ENCODE results near the gene DYNC2I2.

DYNC2I2 gene

DNA sequence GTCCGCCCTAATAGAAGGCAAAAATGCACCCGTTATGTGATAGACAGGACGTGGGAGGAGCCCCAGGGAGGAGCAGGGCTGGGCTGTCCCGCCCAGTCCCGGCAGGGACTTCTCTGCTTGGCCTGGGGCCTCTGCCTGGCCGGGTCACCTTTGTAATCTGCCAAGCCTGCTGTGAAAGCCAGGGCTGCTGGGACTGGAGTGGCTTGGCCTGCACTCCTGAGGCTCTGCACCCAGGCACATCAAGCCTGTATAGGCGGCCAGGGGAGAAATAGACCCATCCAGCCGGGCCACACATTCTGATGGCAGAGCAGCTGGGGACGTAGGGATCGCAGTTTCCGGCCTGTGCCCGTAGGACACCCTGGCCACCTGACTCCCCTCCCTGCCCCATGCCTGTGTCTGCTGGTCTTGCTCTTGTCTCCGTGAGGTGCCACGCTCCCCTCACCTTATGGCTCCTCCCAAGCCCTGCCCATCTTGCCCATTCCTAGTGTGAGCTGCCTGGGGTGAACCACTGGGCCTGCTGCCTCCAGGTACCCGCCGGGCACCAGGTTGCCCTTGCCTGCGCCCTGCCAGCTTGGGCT lies 28.1 kb downstream of the DYNC2I2 start:
- Mint-ChIP-seq H3K4me1 (no peaks in the 10 kb centered on the region), H3K36me3 (ENCODE audit: low read depth) (peaks cover 63% of the 10 kb centered on the region), H3K4me3 (no peak overlapping the region), H3K27ac (peak overlapping the region in 2 of 3 experiments; percentile 38 to 55), H3K27me3 (ENCODE audit: low read depth) (no peaks in the 10 kb centered on the region), H3K9me3 (no peaks in the 10 kb centered on the region)
- TF ChIP-seq, protein P1, sequence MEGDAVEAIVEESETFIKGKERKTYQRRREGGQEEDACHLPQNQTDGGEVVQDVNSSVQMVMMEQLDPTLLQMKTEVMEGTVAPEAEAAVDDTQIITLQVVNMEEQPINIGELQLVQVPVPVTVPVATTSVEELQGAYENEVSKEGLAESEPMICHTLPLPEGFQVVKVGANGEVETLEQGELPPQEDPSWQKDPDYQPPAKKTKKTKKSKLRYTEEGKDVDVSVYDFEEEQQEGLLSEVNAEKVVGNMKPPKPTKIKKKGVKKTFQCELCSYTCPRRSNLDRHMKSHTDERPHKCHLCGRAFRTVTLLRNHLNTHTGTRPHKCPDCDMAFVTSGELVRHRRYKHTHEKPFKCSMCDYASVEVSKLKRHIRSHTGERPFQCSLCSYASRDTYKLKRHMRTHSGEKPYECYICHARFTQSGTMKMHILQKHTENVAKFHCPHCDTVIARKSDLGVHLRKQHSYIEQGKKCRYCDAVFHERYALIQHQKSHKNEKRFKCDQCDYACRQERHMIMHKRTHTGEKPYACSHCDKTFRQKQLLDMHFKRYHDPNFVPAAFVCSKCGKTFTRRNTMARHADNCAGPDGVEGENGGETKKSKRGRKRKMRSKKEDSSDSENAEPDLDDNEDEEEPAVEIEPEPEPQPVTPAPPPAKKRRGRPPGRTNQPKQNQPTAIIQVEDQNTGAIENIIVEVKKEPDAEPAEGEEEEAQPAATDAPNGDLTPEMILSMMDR (IDR thresholded peaks at IDR 0.05; ENCODE audit: unreplicated experiment in 3 of 3): no peak

DNA sequence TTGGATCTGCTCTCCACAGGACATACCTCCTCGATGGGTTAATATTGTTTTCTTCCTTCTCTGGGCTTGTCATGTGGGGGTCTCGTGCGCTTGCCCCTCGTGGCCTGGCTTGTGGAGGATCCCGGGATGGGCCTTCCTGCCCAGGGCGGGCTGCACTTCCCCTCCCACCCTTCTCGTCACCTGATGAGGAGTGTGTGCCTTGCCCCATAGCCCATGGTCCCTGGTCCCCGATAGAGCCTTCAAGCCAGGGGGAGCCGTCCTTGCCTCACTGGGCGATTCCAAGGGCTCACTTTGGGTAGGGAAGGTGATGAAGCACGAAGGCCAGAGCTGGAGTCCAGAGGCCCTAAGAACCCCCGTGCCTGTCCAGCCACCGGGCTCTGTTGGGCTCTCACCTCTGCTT lies 28.7 kb downstream of the DYNC2I2 start:
- H3K36me3 Mint-ChIP-seq (ENCODE audit: low read depth): peaks cover 57% of the 10 kb centered on the region
- no peaks in the 10 kb centered on the region for H3K4me1 Mint-ChIP-seq
- H3K4me3 Mint-ChIP-seq: no peak overlapping the region
- H3K27me3 Mint-ChIP-seq (ENCODE audit: low read depth): no peaks in the 10 kb centered on the region
- no peak overlapping the region for H3K27ac Mint-ChIP-seq
- TF ChIP-seq, protein P1 (IDR thresholded peaks at IDR 0.05; ENCODE audit: unreplicated experiment in 3 of 3): no peak
- H3K9me3 Mint-ChIP-seq: no peaks in the 10 kb centered on the region

DNA sequence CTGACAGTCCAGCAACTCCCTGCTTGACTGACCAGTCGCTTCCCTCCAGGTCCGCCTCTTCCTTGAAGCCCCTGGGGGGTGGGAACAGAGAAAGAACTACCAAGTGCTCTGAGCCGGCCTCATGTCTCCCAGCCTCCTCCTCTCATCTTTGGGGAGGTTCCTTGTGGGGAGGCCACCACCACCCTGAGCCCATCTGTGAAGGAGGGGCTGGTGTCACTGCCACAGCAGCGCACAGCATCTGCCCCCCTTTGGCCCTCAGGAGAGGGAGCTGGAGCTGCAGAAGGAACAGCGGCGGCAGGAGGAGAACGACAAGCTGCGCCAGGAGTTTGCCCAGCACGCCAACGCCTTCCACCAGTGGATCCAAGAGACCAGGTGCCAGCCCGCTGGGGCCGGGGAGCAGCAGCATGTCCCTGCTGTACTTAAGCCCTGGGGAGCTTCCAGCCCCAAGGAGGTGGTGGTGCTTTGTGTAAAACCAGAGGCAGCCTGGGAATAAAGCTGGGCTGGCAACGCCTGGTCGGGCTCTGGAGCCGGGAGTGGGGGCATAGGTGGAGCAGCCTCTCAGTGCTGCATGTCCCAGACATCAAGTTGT lies 29.4 kb downstream of the DYNC2I2 start:
- Mint-ChIP-seq H3K27me3 (ENCODE audit: low read depth) (no peaks in the 10 kb centered on the region), H3K4me3 (no peak overlapping the region), H3K4me1 (no peaks in the 10 kb centered on the region), H3K9me3 (no peaks in the 10 kb centered on the region), H3K36me3 (ENCODE audit: low read depth) (peaks cover 51% of the 10 kb centered on the region), H3K27ac (no peak overlapping the region)
- TF ChIP-seq, protein P1 (IDR thresholded peaks at IDR 0.05; ENCODE audit: unreplicated experiment in 3 of 3): no peak

DNA sequence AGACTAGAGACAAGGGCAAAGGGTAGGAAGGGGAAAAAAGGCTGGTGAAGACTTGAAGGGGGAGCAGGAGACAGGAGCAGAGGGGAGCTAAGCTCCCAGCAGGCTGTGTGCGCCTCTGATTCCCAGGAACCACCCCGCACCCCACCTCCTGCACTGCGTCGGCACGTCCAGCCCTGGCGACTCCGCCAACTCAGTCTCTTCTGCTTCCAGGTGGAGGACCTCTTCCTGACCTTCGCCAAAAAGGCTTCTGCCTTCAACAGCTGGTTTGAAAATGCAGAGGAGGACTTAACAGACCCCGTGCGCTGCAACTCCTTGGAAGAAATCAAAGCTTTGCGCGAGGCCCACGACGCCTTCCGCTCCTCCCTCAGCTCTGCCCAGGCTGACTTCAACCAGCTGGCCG lies 30.5 kb downstream of the DYNC2I2 start:
- TF ChIP-seq, protein P1 (IDR thresholded peaks at IDR 0.05; ENCODE audit: unreplicated experiment in 3 of 3): no peak
- Mint-ChIP-seq H3K27ac (no peak overlapping the region), H3K27me3 (ENCODE audit: low read depth) (no peaks in the 10 kb centered on the region), H3K4me1 (no peaks in the 10 kb centered on the region), H3K9me3 (no peaks in the 10 kb centered on the region), H3K4me3 (no peak overlapping the region), H3K36me3 (ENCODE audit: low read depth) (peaks cover 54% of the 10 kb centered on the region)

DNA sequence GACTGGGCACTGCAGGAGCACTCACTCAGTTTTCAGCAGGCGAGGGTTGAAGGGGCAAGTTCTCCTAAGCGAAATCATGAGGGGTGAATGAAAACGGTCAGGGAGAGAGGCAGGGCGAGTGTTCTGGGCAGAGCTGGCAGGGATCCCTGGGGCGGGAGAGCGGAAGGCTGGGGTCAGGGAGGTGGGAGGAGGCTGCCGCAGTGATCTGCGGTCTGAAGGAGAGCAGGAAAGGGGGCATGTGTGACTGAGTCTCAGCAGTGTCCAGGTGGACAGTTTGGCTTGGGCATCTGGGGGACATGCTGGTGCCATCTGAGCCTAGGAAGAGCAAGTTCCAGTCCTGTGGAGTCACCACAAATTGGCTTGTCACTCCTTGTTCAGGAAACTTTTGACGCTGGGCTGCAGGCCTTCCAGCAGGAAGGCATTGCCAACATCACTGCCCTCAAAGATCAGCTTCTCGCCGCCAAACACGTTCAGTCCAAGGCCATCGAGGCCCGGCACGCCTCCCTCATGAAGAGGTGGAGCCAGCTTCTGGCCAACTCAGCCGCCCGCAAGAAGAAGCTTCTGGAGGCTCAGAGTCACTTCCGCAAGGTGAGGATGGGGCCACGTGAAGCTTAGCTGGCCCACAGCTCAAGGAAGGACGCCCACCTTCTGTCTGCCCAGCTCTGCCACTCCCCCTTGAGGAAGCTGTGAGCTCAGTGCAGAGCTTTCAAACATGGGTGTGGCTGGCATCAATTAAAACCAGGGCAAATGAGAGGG lies 31.1 kb downstream of the DYNC2I2 start:
- no peaks in the 10 kb centered on the region for H3K4me1 Mint-ChIP-seq
- peaks cover 60% of the 10 kb centered on the region for H3K36me3 Mint-ChIP-seq (ENCODE audit: low read depth)
- no peaks in the 10 kb centered on the region for H3K27me3 Mint-ChIP-seq (ENCODE audit: low read depth)
- H3K9me3 Mint-ChIP-seq: no peaks in the 10 kb centered on the region
- H3K4me3 Mint-ChIP-seq: no peak overlapping the region
- peak overlapping the region in 1 of 3 experiments; percentile 60 for H3K27ac Mint-ChIP-seq
- TF ChIP-seq, protein P1 (IDR thresholded peaks at IDR 0.05; ENCODE audit: unreplicated experiment in 3 of 3): no peak

Data from nephron (organoid).